Astrocyte (in vitro differentiated cells and primary cell): ENCODE data around the gene RSAD1. TPM values are rescaled to one million over a fixed set of nuclear protein-coding genes. Genes with fewer than 3 reads are reported as not detected.

Source experiments
- DNase-seq: peaks from one replicate; pipeline ENCODE4 v3.0.0-alpha.2; 2010; ENCODE audit warnings: low read depth
- FAIRE-seq: peaks from 2 replicates; lab custom pipeline; 2011; peaks lifted over from hg19 to GRCh38; lab: Jason Lieb, UNC
- H2AFZ ChIP-seq: 2 replicates; pipeline ENCODE4 v1.6.0; 2012; ENCODE audit warnings: low read depth, low read length, inconsistent platforms
- H3K27ac ChIP-seq: 2 replicates; pipeline ENCODE4 v1.5.1; 2011; ENCODE audit warnings: low read depth, low read length, inconsistent platforms
- H3K27me3 ChIP-seq: 2 replicates; pipeline ENCODE4 v1.6.0; 2011; ENCODE audit warnings: low read length, inconsistent platforms; ENCODE audit not compliant: insufficient read depth
- H3K36me3 ChIP-seq: 2 replicates; pipeline ENCODE4 v1.5.1; 2011; ENCODE audit warnings: low read length, inconsistent platforms; ENCODE audit not compliant: insufficient read depth
- H3K4me1 ChIP-seq: 2 replicates; pipeline ENCODE4 v1.5.1; 2011; ENCODE audit warnings: low read length, inconsistent platforms; ENCODE audit not compliant: insufficient read depth
- H3K4me2 ChIP-seq: 2 replicates; pipeline ENCODE4 v1.6.0; 2012; ENCODE audit warnings: low read length, inconsistent platforms
- H3K4me3 ChIP-seq: 2 replicates; pipeline ENCODE4 v1.5.1; 2011; ENCODE audit warnings: low read depth, mild to moderate bottlenecking, low read length, inconsistent platforms; ENCODE audit not compliant: insufficient read depth
- H3K79me2 ChIP-seq: 2 replicates; pipeline ENCODE4 v1.6.0; 2012; ENCODE audit warnings: mild to moderate bottlenecking, low read length, inconsistent platforms; ENCODE audit not compliant: insufficient read depth
- H3K9ac ChIP-seq: 2 replicates; pipeline ENCODE4 v1.6.0; 2012; ENCODE audit warnings: mild to moderate bottlenecking, low read length, inconsistent platforms
- H3K9me3 ChIP-seq: 2 replicates; pipeline ENCODE4 v1.5.1; 2012; ENCODE audit warnings: low read depth, mild to moderate bottlenecking, low read length, inconsistent platforms; ENCODE audit not compliant: insufficient read depth
- H4K20me1 ChIP-seq: 2 replicates; pipeline ENCODE4 v1.6.0; 2012; ENCODE audit warnings: low read length, inconsistent platforms; ENCODE audit not compliant: insufficient read depth
- H3K27ac Mint-ChIP-seq: one replicate; pipeline ENCODE4 v1.8.0; 2021; ENCODE audit warnings: mild to moderate bottlenecking, mixed read lengths; ENCODE audit not compliant: unreplicated experiment
- H3K27me3 Mint-ChIP-seq: one replicate; pipeline ENCODE4 v1.8.0; 2021; ENCODE audit warnings: low read depth, mixed read lengths; ENCODE audit not compliant: unreplicated experiment
- H3K36me3 Mint-ChIP-seq: one replicate; pipeline ENCODE4 v1.8.0; 2021; ENCODE audit warnings: low read depth, mixed read lengths; ENCODE audit not compliant: unreplicated experiment
- H3K4me1 Mint-ChIP-seq: one replicate; pipeline ENCODE4 v1.8.0; 2021; ENCODE audit warnings: low read depth, mixed read lengths; ENCODE audit not compliant: unreplicated experiment
- H3K4me3 Mint-ChIP-seq: one replicate; pipeline ENCODE4 v1.8.0; 2021; ENCODE audit warnings: mild to moderate bottlenecking, moderate library complexity, mixed read lengths; ENCODE audit not compliant: unreplicated experiment
- H3K9me3 Mint-ChIP-seq: one replicate; pipeline ENCODE4 v1.8.0; 2021; ENCODE audit warnings: mild to moderate bottlenecking, mixed read lengths; ENCODE audit not compliant: unreplicated experiment
- EZH2 ChIP-seq: IDR thresholded peaks from 2 replicates; pipeline ENCODE4 v1.6.1; 2012; ENCODE audit warnings: mild to moderate bottlenecking, low read length, inconsistent platforms; ENCODE audit not compliant: insufficient read depth
- total RNA-seq: library from RNA; stranded (reverse); gene quantifications from 2 replicates; pipeline ENCODE4 v1.2.1, GENCODE V29; 2021
- TF ChIP-seq, protein P1 (sequence below): IDR thresholded peaks from 2 replicates; pipeline ENCODE4 v1.5.1; 2011; ENCODE audit warnings: low read depth, mild to moderate bottlenecking, inconsistent platforms, low read length, moderate library complexity; ENCODE audit not compliant: insufficient read depth

RSAD1 gene
- total RNA-seq, 1 donor from 2014 or later: 18.8 TPM

DNA sequence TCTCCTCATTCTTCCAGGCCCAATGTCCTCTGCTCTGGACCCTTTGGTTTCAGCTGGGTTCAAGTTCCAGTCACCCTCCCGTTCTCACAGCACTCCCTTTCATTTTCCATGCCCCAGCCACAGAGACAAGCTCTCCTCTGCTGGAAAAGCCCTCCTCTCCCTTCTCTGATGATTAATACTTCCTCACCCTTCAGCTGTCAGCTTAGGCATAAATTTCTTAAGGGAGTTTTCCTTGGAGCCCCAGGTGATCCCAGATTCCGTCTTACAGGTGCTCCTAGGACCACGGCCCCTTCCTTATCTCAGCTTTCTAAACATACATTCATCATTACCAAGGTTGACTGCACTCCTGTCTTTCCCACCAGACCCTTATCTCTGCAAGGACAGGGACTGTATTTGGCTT is 20.4 kb upstream of the RSAD1 start:
- Histone ChIP-seq H3K4me1 (no peaks in the 10 kb centered on the region), H3K36me3 (no peaks in the 10 kb centered on the region), H4K20me1 (peaks cover 12% of the 10 kb centered on the region), H3K4me2 (no peak overlapping the region), H3K27ac (no peak overlapping the region), H3K4me3 (no peak overlapping the region), H3K9ac (no peak overlapping the region), H3K27me3 (no peaks in the 10 kb centered on the region), H3K79me2 (no peaks in the 10 kb centered on the region), H3K9me3 (no peaks in the 10 kb centered on the region), H2AFZ (no peak overlapping the region)
- peak overlapping the region; percentile 62 for H3K27ac Mint-ChIP-seq
- TF ChIP-seq, protein P1, sequence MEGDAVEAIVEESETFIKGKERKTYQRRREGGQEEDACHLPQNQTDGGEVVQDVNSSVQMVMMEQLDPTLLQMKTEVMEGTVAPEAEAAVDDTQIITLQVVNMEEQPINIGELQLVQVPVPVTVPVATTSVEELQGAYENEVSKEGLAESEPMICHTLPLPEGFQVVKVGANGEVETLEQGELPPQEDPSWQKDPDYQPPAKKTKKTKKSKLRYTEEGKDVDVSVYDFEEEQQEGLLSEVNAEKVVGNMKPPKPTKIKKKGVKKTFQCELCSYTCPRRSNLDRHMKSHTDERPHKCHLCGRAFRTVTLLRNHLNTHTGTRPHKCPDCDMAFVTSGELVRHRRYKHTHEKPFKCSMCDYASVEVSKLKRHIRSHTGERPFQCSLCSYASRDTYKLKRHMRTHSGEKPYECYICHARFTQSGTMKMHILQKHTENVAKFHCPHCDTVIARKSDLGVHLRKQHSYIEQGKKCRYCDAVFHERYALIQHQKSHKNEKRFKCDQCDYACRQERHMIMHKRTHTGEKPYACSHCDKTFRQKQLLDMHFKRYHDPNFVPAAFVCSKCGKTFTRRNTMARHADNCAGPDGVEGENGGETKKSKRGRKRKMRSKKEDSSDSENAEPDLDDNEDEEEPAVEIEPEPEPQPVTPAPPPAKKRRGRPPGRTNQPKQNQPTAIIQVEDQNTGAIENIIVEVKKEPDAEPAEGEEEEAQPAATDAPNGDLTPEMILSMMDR: no peak
- H3K36me3 Mint-ChIP-seq: peaks cover 10% of the 10 kb centered on the region
- H3K9me3 Mint-ChIP-seq: no peaks in the 10 kb centered on the region
- FAIRE-seq (no peak), DNase-seq (no peak)
- peaks cover 14% of the 10 kb centered on the region for H3K4me1 Mint-ChIP-seq
- H3K4me3 Mint-ChIP-seq: peak overlapping the region; percentile 50
- no peaks in the 10 kb centered on the region for H3K27me3 Mint-ChIP-seq

GRCh38 chr17:50458701-50459676 is 19.7 kb upstream of the RSAD1 start:
- Mint-ChIP-seq H3K27me3 (peaks cover 2% of the 10 kb centered on the region), H3K4me3 (no peak overlapping the region), H3K36me3 (peaks cover 13% of the 10 kb centered on the region), H3K4me1 (peaks cover 14% of the 10 kb centered on the region), H3K27ac (no peak overlapping the region), H3K9me3 (peaks cover 2% of the 10 kb centered on the region)
- FAIRE-seq: no peak
- Histone ChIP-seq H3K9me3 (no peaks in the 10 kb centered on the region), H3K36me3 (no peaks in the 10 kb centered on the region), H3K4me3 (no peak overlapping the region), H3K79me2 (no peaks in the 10 kb centered on the region), H2AFZ (no peak overlapping the region), H4K20me1 (peaks cover 12% of the 10 kb centered on the region), H3K27me3 (no peaks in the 10 kb centered on the region), H3K9ac (no peak overlapping the region), H3K4me2 (no peak overlapping the region), H3K4me1 (no peaks in the 10 kb centered on the region), H3K27ac (no peak overlapping the region)
- TF ChIP-seq, protein P1: no peak
- no peak for TF ChIP-seq EZH2
- DNase-seq: no peak

DNA sequence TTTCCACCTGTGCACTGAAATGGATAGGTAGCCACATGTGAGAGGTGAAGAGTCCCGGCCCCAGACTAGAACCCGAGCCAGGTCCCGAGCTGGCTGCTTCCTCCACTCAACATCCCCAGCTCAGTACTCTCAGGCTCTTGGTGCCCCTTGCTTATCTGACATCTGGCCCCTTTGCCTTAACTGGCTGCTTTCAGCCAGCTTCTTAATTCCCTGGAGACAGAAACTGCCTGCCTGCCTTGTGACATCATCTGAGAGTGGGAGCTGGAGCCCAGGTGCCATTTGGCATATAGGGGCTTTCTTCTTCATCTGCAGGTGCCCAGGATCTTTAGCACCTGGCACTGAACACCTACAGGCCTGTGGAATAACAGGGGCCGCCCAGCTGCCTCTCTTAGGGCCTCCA is 18.9 kb upstream of the RSAD1 start:
- H3K4me2 ChIP-seq: no peak overlapping the region
- H3K27me3 ChIP-seq: no peaks in the 10 kb centered on the region
- H3K27ac ChIP-seq: no peak overlapping the region
- DNase-seq: no peak
- Mint-ChIP-seq H3K36me3 (peaks cover 17% of the 10 kb centered on the region), H3K4me3 (no peak overlapping the region), H3K4me1 (peaks cover 14% of the 10 kb centered on the region), H3K27ac (no peak overlapping the region), H3K27me3 (peaks cover 4% of the 10 kb centered on the region), H3K9me3 (peaks cover 2% of the 10 kb centered on the region)
- no peak overlapping the region for H2AFZ ChIP-seq
- no peaks in the 10 kb centered on the region for H3K36me3 ChIP-seq
- no peaks in the 10 kb centered on the region for H3K79me2 ChIP-seq
- no peaks in the 10 kb centered on the region for H3K9me3 ChIP-seq
- H3K4me1 ChIP-seq: no peaks in the 10 kb centered on the region
- FAIRE-seq: no peak
- H3K9ac ChIP-seq: no peak overlapping the region
- peaks cover 12% of the 10 kb centered on the region for H4K20me1 ChIP-seq
- TF ChIP-seq EZH2: no peak
- TF ChIP-seq, protein P1: no peak
- no peak overlapping the region for H3K4me3 ChIP-seq
